ENCODE data around the gene SLC35F3. TPM values are rescaled to one million over a fixed set of nuclear protein-coding genes. Genes with fewer than 3 reads are reported as not detected.
"Not testable (repeated sequence)": the region's sequence is repeated elsewhere in the genome, so short reads cannot be mapped to it uniquely, and the experiment has no call there.

The SLC35F3 gene
- total RNA-seq, 1 experiment from 2014 or later: 0.94 TPM

DNA sequence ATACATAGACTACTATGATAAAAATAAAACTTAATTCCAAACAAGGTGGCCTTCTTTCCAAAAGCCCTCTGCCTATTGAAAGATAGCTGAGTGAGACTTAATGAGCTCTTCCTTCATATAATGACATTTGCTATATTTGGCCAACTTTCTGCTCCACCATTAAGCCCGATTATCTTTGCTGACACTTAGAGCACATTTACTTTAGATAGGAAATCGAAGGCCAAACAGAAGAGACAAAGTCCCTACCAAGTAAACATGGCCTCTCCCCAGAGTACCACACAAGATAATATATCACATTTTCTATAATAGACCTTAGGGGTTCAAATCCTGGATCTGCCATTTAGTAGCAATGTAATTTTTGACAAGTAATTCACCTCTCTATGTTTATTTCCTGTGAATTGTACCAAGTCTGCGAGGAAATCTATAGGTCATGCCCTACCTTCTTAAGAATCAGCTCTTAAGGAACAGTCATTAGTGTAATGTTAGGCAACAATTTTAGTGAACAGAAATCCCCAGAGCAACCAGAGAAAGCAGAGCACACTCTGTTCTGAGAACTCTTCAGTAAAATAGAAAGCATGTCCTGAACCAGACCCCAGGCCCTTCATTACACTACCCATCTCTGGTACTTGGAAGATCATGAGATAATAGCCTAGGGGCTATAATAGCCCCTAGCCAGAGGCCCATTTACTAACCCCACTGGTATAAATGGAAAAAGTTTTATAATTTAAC is 451.5 kb downstream of the SLC35F3 start (continued):
- no peak for TF ChIP-seq PRDM15 (CRISPR knock-in tag; IDR thresholded peaks at IDR 0.05)

GRCh38 chr1:234356615-234357269 is 452.3 kb downstream of the SLC35F3 start:
- POLR2A ChIA-PET; H3K4me1 Mint-ChIP-seq; H3K27me3 Mint-ChIP-seq (ENCODE audit: low read depth); ATAC-seq; H3K4me3 Mint-ChIP-seq; H3K9me3 Mint-ChIP-seq; CTCF ChIA-PET; H3K27ac Mint-ChIP-seq; DNase-seq (ENCODE audit: low spot score); H3K36me3 Mint-ChIP-seq: not testable (repeated sequence)
- peak; percentile 22; the same call in 1 of the 2 replicates for TF ChIP-seq GABPB1 (CRISPR knock-in tag; IDR thresholded peaks at IDR 0.05)

- ATAC-seq: no peak
- Mint-ChIP-seq H3K27ac (no peak overlapping the region), H3K27me3 (ENCODE audit: low read depth) (0 out of 2 replicates have a peak, but pooled peaks cover 3% of the 10 kb centered on the region), H3K4me1 (peaks cover 6% of the 10 kb centered on the region), H3K36me3 (no peaks in the 10 kb centered on the region), H3K4me3 (no peak overlapping the region), H3K9me3 (no peaks in the 10 kb centered on the region)
- CTCF ChIA-PET: no interaction called here
- no peak for DNase-seq (ENCODE audit: low spot score)
- TF ChIP-seq FOXJ3 (CRISPR knock-in tag; IDR thresholded peaks at IDR 0.05; ENCODE audit: borderline replicate concordance) (no peak), RORB (CRISPR knock-in tag; IDR thresholded peaks at IDR 0.05) (no peak), CREM (CRISPR knock-in tag; IDR thresholded peaks at IDR 0.05) (no peak), NR2C2 (CRISPR knock-in tag; IDR thresholded peaks at IDR 0.05) (no peak), NFE2L1 (CRISPR knock-in tag; IDR thresholded peaks at IDR 0.05) (no peak), GABPB1 (CRISPR knock-in tag; IDR thresholded peaks at IDR 0.05) (no peak), ZNF512 (CRISPR knock-in tag; IDR thresholded peaks at IDR 0.05; ENCODE audit: borderline replicate concordance) (no peak), GRHL2 (CRISPR knock-in tag; IDR thresholded peaks at IDR 0.05; ENCODE audit: insufficient replicate concordance, severe bottlenecking) (no peak)
- TF ChIP-seq, protein P1, sequence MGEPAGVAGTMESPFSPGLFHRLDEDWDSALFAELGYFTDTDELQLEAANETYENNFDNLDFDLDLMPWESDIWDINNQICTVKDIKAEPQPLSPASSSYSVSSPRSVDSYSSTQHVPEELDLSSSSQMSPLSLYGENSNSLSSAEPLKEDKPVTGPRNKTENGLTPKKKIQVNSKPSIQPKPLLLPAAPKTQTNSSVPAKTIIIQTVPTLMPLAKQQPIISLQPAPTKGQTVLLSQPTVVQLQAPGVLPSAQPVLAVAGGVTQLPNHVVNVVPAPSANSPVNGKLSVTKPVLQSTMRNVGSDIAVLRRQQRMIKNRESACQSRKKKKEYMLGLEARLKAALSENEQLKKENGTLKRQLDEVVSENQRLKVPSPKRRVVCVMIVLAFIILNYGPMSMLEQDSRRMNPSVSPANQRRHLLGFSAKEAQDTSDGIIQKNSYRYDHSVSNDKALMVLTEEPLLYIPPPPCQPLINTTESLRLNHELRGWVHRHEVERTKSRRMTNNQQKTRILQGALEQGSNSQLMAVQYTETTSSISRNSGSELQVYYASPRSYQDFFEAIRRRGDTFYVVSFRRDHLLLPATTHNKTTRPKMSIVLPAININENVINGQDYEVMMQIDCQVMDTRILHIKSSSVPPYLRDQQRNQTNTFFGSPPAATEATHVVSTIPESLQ (CRISPR knock-in tag; IDR thresholded peaks at IDR 0.05): no peak
- TF ChIP-seq, protein P2, sequence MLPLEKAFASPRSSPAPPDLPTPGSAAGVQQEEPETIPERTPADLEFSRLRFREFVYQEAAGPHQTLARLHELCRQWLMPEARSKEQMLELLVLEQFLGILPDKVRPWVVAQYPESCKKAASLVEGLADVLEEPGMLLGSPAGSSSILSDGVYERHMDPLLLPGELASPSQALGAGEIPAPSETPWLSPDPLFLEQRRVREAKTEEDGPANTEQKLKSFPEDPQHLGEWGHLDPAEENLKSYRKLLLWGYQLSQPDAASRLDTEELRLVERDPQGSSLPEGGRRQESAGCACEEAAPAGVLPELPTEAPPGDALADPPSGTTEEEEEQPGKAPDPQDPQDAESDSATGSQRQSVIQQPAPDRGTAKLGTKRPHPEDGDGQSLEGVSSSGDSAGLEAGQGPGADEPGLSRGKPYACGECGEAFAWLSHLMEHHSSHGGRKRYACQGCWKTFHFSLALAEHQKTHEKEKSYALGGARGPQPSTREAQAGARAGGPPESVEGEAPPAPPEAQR (CRISPR knock-in tag; IDR thresholded peaks at IDR 0.05): no peak
- POLR2A ChIA-PET: no interaction called here
Measured at GRCh38 chr1:234357831-234358230, 453.4 kb downstream of the SLC35F3 start.
